Neuronal stem cell (in vitro differentiated cells): ENCODE results near the gene SND1.
A peak's percentile ranks its signal among the peaks of the same experiment; 100 is the strongest.

Experiments used
- DNase-seq: peaks from one replicate; pipeline ENCODE4 v3.0.0-alpha.2; 2013; ENCODE audit warnings: low spot score
- H2AFZ ChIP-seq: one replicate; pipeline ENCODE4 v1.6.1; 2013; ENCODE audit warnings: mild to moderate bottlenecking, low read length, inconsistent platforms
- H2AK5ac ChIP-seq: 2 replicates; pipeline ENCODE4 v1.6.1; 2013; ENCODE audit warnings: low read depth, mild to moderate bottlenecking, inconsistent platforms, low read length, moderate library complexity, mixed read lengths
- H2BK120ac ChIP-seq: 2 replicates; pipeline ENCODE4 v1.6.1; 2013; ENCODE audit warnings: low read depth, mild to moderate bottlenecking, inconsistent platforms, low read length, moderate library complexity, mixed read lengths
- H2BK12ac ChIP-seq: one replicate; pipeline ENCODE4 v1.6.1; 2013; ENCODE audit warnings: low read length, inconsistent platforms
- H2BK15ac ChIP-seq: 2 replicates; pipeline ENCODE4 v1.6.1; 2013; ENCODE audit warnings: mild to moderate bottlenecking, low read length, inconsistent platforms, mixed read lengths
- H2BK5ac ChIP-seq: one replicate; pipeline ENCODE4 v1.6.1; 2013; ENCODE audit warnings: inconsistent platforms, mild to moderate bottlenecking, low read length, moderate library complexity
- H3K14ac ChIP-seq: one replicate; pipeline ENCODE4 v1.6.1; 2013; ENCODE audit warnings: low read length, inconsistent platforms
- H3K18ac ChIP-seq: 2 replicates; pipeline ENCODE4 v1.6.1; 2013; ENCODE audit warnings: low read length, inconsistent platforms
- H3K23ac ChIP-seq: 2 replicates; pipeline ENCODE4 v1.6.1; 2013; ENCODE audit warnings: low read depth, mild to moderate bottlenecking, mixed read lengths, low read length, inconsistent platforms; ENCODE audit not compliant: poor library complexity
- H3K27ac ChIP-seq: replicated peaks from 3 replicates; pipeline ENCODE4 v1.5.1; 2013; ENCODE audit warnings: low read length, inconsistent platforms
- H3K27me3 ChIP-seq, 3 experiments: 2 replicates each; pipeline ENCODE4 v1.6.1; 2013; ENCODE audit warnings: low read length in 3 of 3, mild to moderate bottlenecking in 2 of 3, inconsistent platforms in 1 of 3, low read depth in 1 of 3, mixed read lengths in 1 of 3, moderate library complexity in 1 of 3; ENCODE audit not compliant: control insufficient read depth in 3 of 3, insufficient read depth in 3 of 3
- H3K36me3 ChIP-seq, 2 donors: replicated peaks in 1 of 2; 2 replicates each; pipeline ENCODE4 v1.6.1; 2013; ENCODE audit warnings: low read length in 2 of 2; ENCODE audit not compliant: control insufficient read depth in 2 of 2, insufficient read depth in 2 of 2
- H3K4ac ChIP-seq: 2 replicates; pipeline ENCODE4 v1.6.1; 2013; ENCODE audit warnings: inconsistent platforms, mild to moderate bottlenecking, low read length, moderate library complexity
- H3K4me1 ChIP-seq, 2 donors: 1 replicate in 1 of 2; 2 replicates in 1 of 2; pipeline ENCODE4 v1.6.1; 2013; ENCODE audit warnings: low read length in 2 of 2, low read depth in 1 of 2; ENCODE audit not compliant: control insufficient read depth in 2 of 2, insufficient read depth in 1 of 2
- H3K4me2 ChIP-seq: one replicate; pipeline ENCODE4 v1.6.1; 2013; ENCODE audit warnings: mild to moderate bottlenecking, low read length, inconsistent platforms; ENCODE audit not compliant: insufficient read depth, poor library complexity, severe bottlenecking
- H3K4me3 ChIP-seq, 2 donors: 2 replicates each; pipeline ENCODE4 v1.5.1; 2013; ENCODE audit warnings: low read length in 2 of 2, mild to moderate bottlenecking in 2 of 2, inconsistent platforms in 1 of 2, moderate library complexity in 1 of 2
- H3K79me1 ChIP-seq: one replicate; pipeline ENCODE4 v1.6.1; 2013; ENCODE audit warnings: low read depth, mild to moderate bottlenecking, inconsistent platforms, low read length, moderate library complexity
- H3K9ac ChIP-seq: one replicate; pipeline ENCODE4 v1.6.1; 2013; ENCODE audit warnings: mild to moderate bottlenecking, low read depth, low read length, inconsistent platforms; ENCODE audit not compliant: poor library complexity
- H3K9me3 ChIP-seq, 2 donors: replicated peaks in 1 of 2; 2 replicates each; pipeline versions ENCODE3 to v1.6.1; 2013; ENCODE audit warnings: low read length in 2 of 2, mild to moderate bottlenecking in 2 of 2, inconsistent platforms in 1 of 2, low read depth in 1 of 2, mixed read lengths in 1 of 2, moderate library complexity in 1 of 2; ENCODE audit not compliant: control insufficient read depth in 2 of 2, insufficient read depth in 1 of 2
- H4K8ac ChIP-seq: one replicate; pipeline ENCODE4 v1.6.1; 2013; ENCODE audit warnings: low read depth, mild to moderate bottlenecking, inconsistent platforms, low read length, moderate library complexity
- H4K91ac ChIP-seq: one replicate; pipeline ENCODE4 v1.6.1; 2013; ENCODE audit warnings: low read length, low read depth, mild to moderate bottlenecking, inconsistent platforms; ENCODE audit not compliant: poor library complexity
- WGBS, 2 donors: extraction: QIAGEN DNeasy Blood & Tissue Kit; methylation state at CpG; one replicate each; pipeline ENCODE4 v1.1.7; 2013; ENCODE audit warnings: missing lambda C conversion rate in 2 of 2, mixed read lengths in 1 of 2; ENCODE audit not compliant: insufficient read length in 2 of 2, insufficient replicate concordance in 1 of 2; ENCODE audit errors: extremely low coverage in 2 of 2; 5-methylcytosine and 5-hydroxymethylcytosine counted together

Gene SND1

GRCh38 chr7:128007303-128007680, 355.3 kb downstream of the SND1 start:
- Histone ChIP-seq H3K36me3 (peaks cover 10 to 27% of the 10 kb centered on the region in 2 donors), H3K23ac (no peak overlapping the region), H3K9ac (no peak overlapping the region), H3K4me3 (no peak overlapping the region), H3K27me3 (no peaks in the 10 kb centered on the region), H3K4me2 (no peak overlapping the region), H3K4me1 (peaks cover 23 to 30% of the 10 kb centered on the region in 2 donors), H3K79me1 (peaks cover 4% of the 10 kb centered on the region), H4K8ac (no peak overlapping the region), H3K4ac (no peak overlapping the region), H2AFZ (no peak overlapping the region), H3K18ac (no peak overlapping the region), H3K14ac (no peak overlapping the region), H2BK15ac (no peak overlapping the region), H3K9me3 (no peaks in the 10 kb centered on the region), H2BK5ac (no peak overlapping the region), H4K91ac (no peak overlapping the region), H2BK120ac (no peak overlapping the region), H3K27ac (no peak overlapping the region), H2AK5ac (no peak overlapping the region), H2BK12ac (no peak overlapping the region)
- no CpG with 5 or more reads among the region's 3 CpGs for WGBS, 2 donors
- DNase-seq, result no peak

GRCh38 chr7:128008141-128008540, 356.1 kb downstream of the SND1 start:
- 100% methylated on average over 1 of the region's 5 CpGs; no CpG with 5 or more reads in 1 of the 2 donors for WGBS, 2 donors

GRCh38 chr7:128008744-128009143, 356.8 kb downstream of the SND1 start:
- H3K36me3 ChIP-seq, result peaks cover 10 to 41% of the 10 kb centered on the region in 2 donors
- no peak overlapping the region for H3K23ac ChIP-seq
- H4K91ac ChIP-seq, result no peak overlapping the region
- H2AFZ ChIP-seq, result no peak overlapping the region
- H3K4ac ChIP-seq, result no peak overlapping the region
- H3K27ac ChIP-seq, result no peak overlapping the region
- no peak overlapping the region for H3K18ac ChIP-seq
- no peak overlapping the region for H3K9ac ChIP-seq
- H3K9me3 ChIP-seq, result no peaks in the 10 kb centered on the region
- H4K8ac ChIP-seq, result no peak overlapping the region
- H3K79me1 ChIP-seq, result peaks cover 4% of the 10 kb centered on the region
- H2BK12ac ChIP-seq, result no peak overlapping the region
- WGBS, 2 donors, result no CpG with 5 or more reads among the region's 2 CpGs
- no peak overlapping the region for H3K4me2 ChIP-seq
- peaks cover 23 to 38% of the 10 kb centered on the region in 2 donors for H3K4me1 ChIP-seq
- no peak overlapping the region for H2BK5ac ChIP-seq
- no peak overlapping the region for H3K4me3 ChIP-seq
- no peak overlapping the region for H2BK15ac ChIP-seq
- H3K14ac ChIP-seq, result no peak overlapping the region
- no peak overlapping the region for H2BK120ac ChIP-seq
- H2AK5ac ChIP-seq, result no peak overlapping the region
- no peaks in the 10 kb centered on the region for H3K27me3 ChIP-seq
- no peak for DNase-seq

More at GRCh38 chr7:128008141-128008540, 356.1 kb downstream of the SND1 start:
- H3K23ac ChIP-seq, result no peak overlapping the region
- peaks cover 4% of the 10 kb centered on the region for H3K79me1 ChIP-seq
- DNase-seq, result no peak
- H2BK15ac ChIP-seq, result no peak overlapping the region
- H3K9ac ChIP-seq, result no peak overlapping the region
- no peak overlapping the region for H2AK5ac ChIP-seq
- no peak overlapping the region for H3K4me2 ChIP-seq
- no peak overlapping the region for H3K4ac ChIP-seq
- no peak overlapping the region for H3K4me3 ChIP-seq
- no peaks in the 10 kb centered on the region for H3K27me3 ChIP-seq
- no peak overlapping the region for H3K18ac ChIP-seq
- H3K4me1 ChIP-seq, result peaks cover 23 to 38% of the 10 kb centered on the region in 2 donors
- no peak overlapping the region for H4K8ac ChIP-seq
- H2BK12ac ChIP-seq, result no peak overlapping the region
- no peak overlapping the region for H2BK120ac ChIP-seq
- no peaks in the 10 kb centered on the region for H3K9me3 ChIP-seq
- no peak overlapping the region for H2BK5ac ChIP-seq
- H3K14ac ChIP-seq, result no peak overlapping the region
- no peak overlapping the region for H3K27ac ChIP-seq
- peaks cover 10 to 35% of the 10 kb centered on the region in 2 donors for H3K36me3 ChIP-seq
- H2AFZ ChIP-seq, result no peak overlapping the region
- H4K91ac ChIP-seq, result no peak overlapping the region

- DNase-seq, result no peak
- Histone ChIP-seq H4K91ac (no peak overlapping the region), H3K4ac (no peak overlapping the region), H3K27ac (peak overlapping the region; percentile 23), H3K4me1 (peaks cover 20 to 32% of the 10 kb centered on the region in 2 donors), H2BK12ac (no peak overlapping the region), H2BK5ac (no peak overlapping the region), H4K8ac (no peak overlapping the region), H2AFZ (no peak overlapping the region), H3K36me3 (peaks cover 10 to 55% of the 10 kb centered on the region in 2 donors), H3K9me3 (no peaks in the 10 kb centered on the region), H3K79me1 (peaks cover 8% of the 10 kb centered on the region), H3K9ac (no peak overlapping the region), H2AK5ac (no peak overlapping the region), H3K4me2 (no peak overlapping the region), H2BK120ac (no peak overlapping the region), H3K23ac (no peak overlapping the region), H2BK15ac (no peak overlapping the region), H3K4me3 (no peak overlapping the region), H3K14ac (no peak overlapping the region), H3K18ac (peak overlapping the region; percentile 22), H3K27me3 (no peaks in the 10 kb centered on the region)
- no CpG with 5 or more reads among the region's 7 CpGs for WGBS, 2 donors
Measured at GRCh38 chr7:128010391-128011127, 358.6 kb downstream of the SND1 start.
